Sciatic nerve (tissue), 2 donors: ENCODE measurements around the gene PER2. TPM values are rescaled to one million over a fixed set of nuclear protein-coding genes. Genes with fewer than 3 reads are reported as not detected.

Source experiments
- ATAC-seq: fragments of 200-7000 bp; cut with Tn5 transposase; one replicate; pipeline ENCODE4 v1.9.1; 2020; ENCODE audit warnings: mild to moderate bottlenecking, moderate library complexity
- DNase-seq: peaks from one replicate; pipeline ENCODE4 v3.0.0-alpha.2; 2020; ENCODE audit warnings: low spot score
- intact Hi-C: fragments of 100-400 bp; cut with DNase I; formaldehyde crosslinking; loops from one replicate; pipeline ENCODE4 v1.14.2; 2022
- total RNA-seq: library from RNA; stranded (reverse); fragmentation: NEBNext Ultra II Directional; extraction: Animal tissue kit (Norgen Biotek cat#: 25700); gene quantifications from one replicate; pipeline ENCODE4 v1.2.1, GENCODE V29; 2021
- donor health status: DM: no; HTN: no; CAD: no.
- donor health status: DM: no; HTN: no; CAD: no.

Gene PER2
- total RNA-seq, 1 donor from 2014 or later, result 24.7 TPM

DNA sequence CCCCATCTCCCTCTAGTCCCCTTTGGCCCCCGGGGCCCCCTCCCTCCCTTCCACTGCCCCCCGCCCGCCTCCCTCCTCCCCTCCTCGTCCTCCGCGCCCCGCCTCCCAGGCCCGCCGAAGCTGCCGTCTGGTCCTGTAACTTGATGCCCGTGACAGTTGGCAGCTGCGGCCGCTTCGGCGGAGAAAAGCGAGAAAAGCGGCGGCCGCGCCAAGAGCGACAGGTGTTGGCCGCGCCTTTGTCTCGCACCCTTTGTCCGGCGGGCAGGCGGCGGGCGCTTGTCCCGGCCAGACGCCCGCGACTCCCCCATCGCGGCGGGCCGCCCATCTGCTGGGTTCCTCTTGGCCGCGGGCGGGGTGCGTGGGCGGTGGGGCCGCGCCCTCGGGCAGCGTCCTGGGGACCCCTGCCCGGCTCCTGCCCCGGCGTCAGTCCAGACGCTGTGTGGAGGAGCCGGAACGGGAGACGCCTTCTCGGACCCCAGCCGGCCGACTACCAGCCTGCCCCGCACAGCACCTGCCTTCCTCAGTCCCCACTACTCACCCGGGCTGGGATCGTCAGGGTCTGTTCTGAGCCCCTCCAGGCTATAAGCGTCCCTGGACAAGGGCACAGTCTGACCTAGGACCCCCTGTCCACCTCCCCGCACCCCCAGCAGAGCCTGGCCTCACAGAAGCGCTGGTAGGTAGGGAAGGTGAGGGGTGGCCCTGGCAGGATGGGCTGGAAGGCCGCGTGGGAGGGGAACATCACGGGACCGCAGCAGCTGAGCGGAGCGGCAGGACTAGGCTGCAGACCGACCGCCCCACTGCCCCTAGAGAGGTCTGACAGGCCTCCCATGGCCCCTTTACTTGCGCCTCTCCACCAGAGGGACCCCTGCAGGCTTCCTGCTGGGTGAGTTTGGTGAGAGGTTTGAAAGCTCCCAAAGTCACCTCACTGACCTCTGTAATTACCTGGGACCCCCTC lies 47.4 kb downstream of the PER2 start:
- intact Hi-C loops, result no loop called here
- DNase-seq (no peak), ATAC-seq (no peak)

- DNase-seq (peak; percentile 92), ATAC-seq (peak; percentile 92)
- intact Hi-C loops, result no loop called here
Measured at GRCh38 chr2:238239863-238240756, 48.3 kb downstream of the PER2 start, which contains the start of gene HES6. Gene HES6, minus strand, starts transcription at chr2:238240038. Its CDS starts 133 bp downstream, at chr2:238239905.

DNA sequence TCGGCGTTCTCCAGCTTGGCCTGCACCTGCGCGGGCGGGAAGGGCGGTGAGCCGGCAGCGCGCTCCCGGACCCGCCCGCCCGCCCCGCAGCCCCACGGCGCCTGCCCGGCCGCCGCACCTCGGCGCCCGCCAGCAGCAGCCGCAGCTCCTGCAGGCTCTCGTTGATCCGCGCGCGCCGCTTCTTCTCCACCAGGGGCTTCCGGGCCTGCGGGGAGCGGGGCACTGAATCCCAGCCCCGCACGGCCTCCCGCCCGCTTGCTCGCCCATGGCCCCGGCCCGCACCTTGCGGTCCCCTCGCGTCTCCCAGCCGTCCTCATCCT lies 48.9 kb downstream of the PER2 start:
- DNase-seq (no peak), ATAC-seq (no peak)
- intact Hi-C loops, result no loop called here

DNA sequence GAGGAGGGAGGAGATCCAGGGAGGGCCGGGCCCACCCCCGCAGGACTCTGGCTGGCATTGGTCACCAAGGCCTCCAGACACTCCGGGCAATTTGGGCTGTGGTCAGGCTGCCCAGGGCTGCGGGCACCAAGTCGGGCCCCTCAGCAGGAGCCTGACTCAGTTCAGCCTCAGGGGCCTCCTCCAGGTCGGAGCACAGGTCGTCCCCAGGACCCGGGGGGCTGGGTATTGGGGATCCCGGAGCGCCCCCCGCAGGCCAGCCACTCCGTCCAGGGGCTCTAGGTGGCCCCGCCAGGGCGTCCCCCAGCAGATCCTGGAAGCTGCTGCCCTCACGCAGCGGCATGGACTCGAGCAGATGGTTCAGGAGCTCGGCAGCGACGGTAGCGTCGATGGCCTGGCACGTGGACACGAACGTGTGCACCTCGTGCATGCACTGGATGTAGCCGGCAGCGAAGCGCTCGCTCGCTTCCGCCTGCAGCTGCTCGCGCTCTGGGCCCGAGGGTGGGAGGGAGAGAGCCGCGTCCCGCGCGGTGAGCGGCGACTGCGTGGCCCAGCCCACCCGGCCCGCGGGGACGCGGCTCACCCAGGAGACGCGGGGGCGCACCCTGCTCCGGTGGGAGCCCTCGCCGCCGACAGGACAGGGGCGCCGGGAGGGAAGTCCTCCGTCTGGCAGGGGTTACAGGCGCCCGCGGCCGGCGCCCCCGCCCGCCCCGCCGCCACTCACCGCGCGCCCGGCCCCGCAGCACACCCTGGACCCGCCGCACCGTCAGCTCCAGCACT lies 49.5 kb downstream of the PER2 start:
- DNase-seq, result no peak

GRCh38 chr2:238238311-238238765 lies 50.1 kb downstream of the PER2 start:
- intact Hi-C loops, result no loop called here
- no peak for ATAC-seq

More for the DNA sequence above, 49.5 kb downstream of the PER2 start:
- no peak for ATAC-seq
- intact Hi-C loops, result no loop called here

DNA sequence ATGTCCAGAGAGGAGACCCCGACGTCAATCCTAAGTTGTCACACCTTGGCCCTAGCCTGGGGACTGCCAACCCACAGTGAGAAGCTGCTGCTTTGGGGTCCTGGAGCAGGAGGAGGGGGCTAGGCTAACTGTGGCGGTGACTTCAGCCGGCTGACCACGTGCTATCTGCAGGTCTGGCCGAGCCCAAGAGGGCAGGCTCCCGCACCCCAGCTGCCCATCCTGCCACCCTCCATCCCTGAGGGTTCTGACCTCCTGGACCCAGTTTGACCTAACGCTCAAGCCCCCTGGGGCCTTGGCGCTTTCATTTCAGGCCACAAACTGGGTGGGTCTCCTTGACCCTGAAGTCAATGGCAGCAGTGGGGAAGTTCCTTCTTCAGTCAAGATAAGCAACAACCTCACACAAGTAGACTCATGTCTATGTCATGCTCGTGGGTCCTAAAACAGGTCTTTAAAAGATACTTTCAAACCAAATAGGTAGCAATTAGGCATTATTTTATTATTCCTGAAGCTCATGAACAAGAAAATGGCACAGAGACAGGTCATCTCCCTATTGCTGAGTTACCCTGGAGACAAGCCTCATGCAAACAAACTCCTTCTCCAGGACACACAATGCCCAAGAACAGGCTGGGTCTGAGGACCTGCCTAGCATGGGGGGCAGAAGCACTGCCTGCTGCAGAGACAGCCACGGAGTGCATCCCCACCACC lies 50.8 kb downstream of the PER2 start:
- ATAC-seq (no peak), DNase-seq (peak; percentile 47)
- intact Hi-C loops, result no loop called here

More at GRCh38 chr2:238238311-238238765, 50.1 kb downstream of the PER2 start:
- no peak for DNase-seq

DNA sequence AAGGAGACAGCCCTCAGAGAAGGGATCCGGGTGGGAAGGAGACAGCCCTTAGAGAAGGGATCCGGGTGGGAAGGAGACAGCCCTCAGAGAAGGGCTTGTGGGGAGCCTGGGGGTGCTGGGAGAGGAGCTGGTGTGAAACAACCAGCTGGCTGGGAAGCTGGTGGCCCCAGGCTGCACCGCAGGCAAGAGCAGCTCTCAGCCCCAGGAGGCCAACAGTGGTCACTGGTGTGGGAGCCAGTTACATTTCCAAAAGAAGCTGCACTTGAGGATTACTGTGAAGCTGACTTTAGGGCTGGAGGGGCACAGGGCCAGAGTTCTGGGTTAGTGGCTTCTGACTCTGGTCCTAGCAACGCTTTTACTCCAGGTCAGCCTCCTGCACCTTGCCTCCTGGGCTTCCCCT lies 51.8 kb downstream of the PER2 start:
- DNase-seq (peak; percentile 45), ATAC-seq (no peak)

DNA sequence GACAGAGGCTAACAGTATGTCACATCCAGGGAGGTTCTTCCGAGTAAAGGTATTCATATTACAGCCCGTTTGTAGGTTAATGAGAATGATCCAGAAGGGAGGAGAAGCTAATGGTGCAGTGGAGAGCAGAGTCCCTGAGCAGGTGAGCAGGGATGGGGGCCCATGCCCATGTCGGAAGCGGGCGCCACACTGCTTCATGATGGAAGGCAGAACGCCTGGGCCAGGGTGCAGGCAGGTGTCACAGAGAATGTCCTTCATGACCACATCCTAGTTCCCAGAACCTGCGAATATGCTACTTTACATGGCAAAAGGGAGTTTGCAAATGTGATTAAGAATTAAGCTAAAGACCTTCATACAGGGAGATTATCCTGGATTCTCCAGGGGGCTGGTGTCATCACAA lies 52.6 kb downstream of the PER2 start:
- DNase-seq (peak; percentile 33), ATAC-seq (no peak)
- intact Hi-C loops, result no loop called here

More for the DNA sequence above, 51.8 kb downstream of the PER2 start:
- intact Hi-C loops, result no loop called here

- ATAC-seq (no peak), DNase-seq (peak; percentile 56)
- intact Hi-C loops, result no loop called here
Measured at GRCh38 chr2:238235331-238235732, 53.1 kb downstream of the PER2 start.

GRCh38 chr2:238233625-238234024 lies 54.8 kb downstream of the PER2 start:
- intact Hi-C loops, result no loop called here
- ATAC-seq (no peak), DNase-seq (no peak)

GRCh38 chr2:238231809-238232208 lies 56.6 kb downstream of the PER2 start:
- ATAC-seq (no peak), DNase-seq (no peak)
- intact Hi-C loops, result no loop called here

DNA sequence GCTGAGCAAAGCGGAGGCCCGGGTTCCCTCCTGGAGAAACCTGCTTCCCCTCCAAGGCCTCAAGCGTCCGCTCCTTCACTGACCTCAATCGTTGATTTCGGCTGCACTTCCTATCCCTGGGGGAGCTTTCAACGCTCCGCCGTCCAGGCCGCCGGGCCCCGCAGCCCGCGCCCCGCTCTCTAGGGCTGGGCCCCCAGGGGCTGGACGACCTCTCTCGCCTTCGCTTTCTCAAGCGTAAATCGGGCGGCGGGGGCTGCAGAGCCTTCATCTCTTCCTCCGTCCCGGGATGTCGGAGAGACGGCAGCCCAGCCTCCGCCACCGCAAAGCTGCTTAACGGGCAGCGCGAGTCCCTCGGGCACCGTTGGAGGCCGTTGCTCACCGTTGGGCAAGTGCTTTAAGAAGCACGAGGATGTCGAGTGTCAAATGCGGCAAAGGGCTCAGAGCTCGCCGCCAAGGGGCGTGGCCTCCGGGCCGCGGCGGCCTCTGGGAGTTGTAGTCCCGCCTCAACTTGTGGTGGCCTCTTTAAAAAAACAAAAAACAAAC lies 57.1 kb downstream of the PER2 start:
- peak; percentile 93 for ATAC-seq
- intact Hi-C loops, result no loop called here
- no peak for DNase-seq

DNA sequence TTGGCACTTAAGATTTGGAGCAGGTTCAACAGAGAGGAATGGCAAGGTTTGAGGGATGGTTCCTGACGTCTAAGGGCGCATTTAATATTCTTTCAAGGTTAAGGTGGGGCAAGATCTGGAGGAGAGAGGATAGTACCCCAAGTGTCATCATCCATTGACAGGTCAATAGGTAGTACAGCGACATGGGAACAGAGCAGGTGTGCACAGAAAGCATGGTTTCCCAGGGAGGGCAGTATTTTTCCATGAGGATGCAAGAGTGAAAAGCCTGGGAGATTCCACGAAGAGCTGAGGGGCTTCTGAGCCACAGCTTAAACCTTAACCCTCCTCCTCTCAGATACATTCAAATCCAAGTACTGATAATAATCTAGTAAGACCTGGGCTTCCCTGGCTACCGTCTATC lies 57.7 kb downstream of the PER2 start:
- intact Hi-C loops, result no loop called here
- no peak for ATAC-seq
- no peak for DNase-seq

DNA sequence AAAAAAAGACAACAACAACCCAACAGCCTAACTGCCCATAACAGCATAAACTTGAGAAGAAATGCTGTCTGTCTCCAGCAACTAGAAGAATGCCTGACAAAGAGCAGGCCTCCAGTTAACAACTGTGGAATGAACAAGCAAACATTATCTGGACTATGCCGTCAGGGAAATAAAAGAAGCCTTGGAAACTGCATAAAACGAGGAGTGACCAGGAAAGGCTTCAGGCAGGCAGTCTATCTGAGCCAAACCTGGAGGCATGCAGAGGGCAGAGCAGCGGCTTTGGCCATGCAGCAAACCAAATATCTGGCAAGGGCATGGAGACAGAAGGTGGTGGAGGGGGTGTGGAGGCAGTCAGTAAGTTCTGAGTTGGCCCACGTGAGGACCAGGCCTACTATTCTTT lies 59.7 kb downstream of the PER2 start:
- intact Hi-C loops, result no loop called here
- no peak for ATAC-seq
- no peak for DNase-seq

GRCh38 chr2:238227587-238228032 lies 60.8 kb downstream of the PER2 start:
- DNase-seq (no peak), ATAC-seq (no peak)
- intact Hi-C loops, result no loop called here

DNA sequence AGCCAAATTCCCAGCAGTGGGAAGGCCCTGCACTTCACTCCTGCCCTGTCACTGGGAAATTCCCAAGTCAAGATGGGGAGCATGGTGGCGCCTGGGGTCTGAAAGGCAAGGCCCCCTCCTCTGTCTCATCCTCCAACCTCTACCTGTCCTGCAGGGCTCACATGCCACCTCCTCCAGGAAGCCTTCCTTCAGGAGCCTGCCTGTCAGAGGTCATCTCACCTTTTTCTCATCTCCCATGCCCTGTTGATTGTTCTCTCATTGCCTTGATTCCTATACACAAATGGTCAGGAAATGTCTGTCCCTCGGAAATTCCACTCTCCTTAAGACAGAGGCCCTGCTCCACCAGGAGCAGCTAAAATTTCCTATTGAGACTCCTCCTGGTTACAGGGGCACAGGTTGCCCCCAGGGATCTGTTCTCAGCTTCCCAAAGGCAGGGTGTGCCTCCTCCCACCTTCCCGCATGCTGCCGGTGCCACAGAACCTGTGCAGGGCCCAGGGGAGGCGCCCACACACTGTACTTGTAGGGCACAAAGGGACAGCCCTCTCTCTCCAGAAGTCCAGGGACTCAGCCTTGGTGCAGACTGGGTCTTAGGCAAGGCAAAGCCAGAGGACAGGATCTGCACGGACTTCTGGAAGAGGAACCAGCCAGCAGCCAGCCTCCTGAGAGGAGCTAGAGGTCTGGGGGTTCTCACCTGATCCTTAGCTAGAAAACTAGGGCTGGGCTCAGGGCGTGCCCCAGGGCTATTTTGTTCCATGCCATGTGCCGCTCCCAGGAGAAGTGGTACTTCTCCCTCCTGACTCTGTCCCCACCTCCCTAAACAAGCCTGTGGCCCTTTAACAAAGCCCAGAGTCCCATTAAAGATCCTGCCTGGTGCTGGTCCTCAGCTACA lies 61.5 kb downstream of the PER2 start:
- intact Hi-C loops, result no loop called here
- no peak for ATAC-seq
- no peak for DNase-seq
